A549 (cell line): ENCODE results near the gene FAM107B. TPM values are rescaled to one million over a fixed set of nuclear protein-coding genes. Genes with fewer than 3 reads are reported as not detected.

Experiments
- ATAC-seq, 2 experiments: fragments of 200-7000 bp in 1 of 2; fragments of >200 bp in 1 of 2; cut with Nextera tagmentation in 1 of 2; cut with Tn5 transposase in 1 of 2; 3 replicates each; pipeline versions ENCODE4 v1.8.0 to v1.9.1; 2018 to 2020; ENCODE audit warnings: mild to moderate bottlenecking in 1 of 2, moderate library complexity in 1 of 2
- CTCF ChIA-PET: fragments of 300-600 bp; sonication (Branson Sonifier 250); formaldehyde crosslinking; extraction: SDS; loops from one replicate; lab custom pipeline; 2021; ENCODE audit warnings: antibody characterized with exemption, inconsistent platforms; lab: Yijun Ruan, JAX
- POLR2A ChIA-PET: fragments of 350-600 bp; formaldehyde crosslinking; extraction: SDS; loops from one replicate; lab custom pipeline; 2021; ENCODE audit warnings: antibody characterized with exemption, inconsistent platforms; lab: Yijun Ruan, JAX
- DNase-seq, 2 experiments: peaks; one replicate each; pipeline versions ENCODE4 v3.0.0 to v3.0.0-alpha.2; 2011 to 2016; ENCODE audit warnings: low read depth in 1 of 2, low spot score in 1 of 2
- FAIRE-seq: peaks from 2 replicates; lab custom pipeline; 2011; peaks lifted over from hg19 to GRCh38; lab: Jason Lieb, UNC
- H3K27ac ChIP-seq, 2 experiments: fragments of >200 bp; sonication (Bioruptor Twin); formaldehyde crosslinking; 3 replicates each; pipeline ENCODE4 v1.5.1; 2016 to 2017
- H3K4me1 ChIP-seq: fragments of >200 bp; sonication (Bioruptor Twin); formaldehyde crosslinking; 3 replicates; pipeline ENCODE4 v1.6.1; 2016
- H3K4me2 ChIP-seq: fragments of >200 bp; sonication (Bioruptor Twin); formaldehyde crosslinking; 3 replicates; pipeline ENCODE4 v1.6.1; 2016
- H3K4me3 ChIP-seq: fragments of >200 bp; sonication (Bioruptor Twin); formaldehyde crosslinking; 3 replicates; pipeline ENCODE4 v1.5.1; 2016
- H3K9me3 ChIP-seq: fragments of >200 bp; sonication (Bioruptor Twin); formaldehyde crosslinking; 3 replicates; pipeline ENCODE4 v1.6.1; 2016
- BHLHE40 ChIP-seq: IDR thresholded peaks from 2 replicates; pipeline ENCODE4 v1.6.1; 2012; ENCODE audit warnings: low read depth, low read length, inconsistent platforms
- CBX2 ChIP-seq: fragments of 200-600 bp; sonication (generic); IDR thresholded peaks from 2 replicates; pipeline ENCODE4 v1.6.1; 2016; ENCODE audit warnings: low read depth, mild to moderate bottlenecking, borderline replicate concordance
- CTCF ChIP-seq: fragments of >200 bp; sonication (Bioruptor Twin); formaldehyde crosslinking; IDR thresholded peaks from 3 replicates; pipeline ENCODE4 v1.5.1; 2016
- EHF ChIP-seq: fragments of 250-450 bp; sonication (Bioruptor Pico); IDR thresholded peaks from 2 replicates; pipeline ENCODE4 v1.5.0; 2020; ENCODE audit warnings: mild to moderate bottlenecking
- FOSL2 ChIP-seq, 2 experiments: fragments of 450-650 bp in 1 of 2; fragments of >200 bp in 1 of 2; sonication (Bioruptor Twin) in 1 of 2; formaldehyde crosslinking; IDR thresholded peaks; 2 replicates each; pipeline versions ENCODE4 v1.5.0 to v1.6.1; 2016 to 2020; ENCODE audit warnings: mild to moderate bottlenecking in 1 of 2, moderate library complexity in 1 of 2
- FOXS1 ChIP-seq: fragments of 250-450 bp; sonication (Bioruptor Pico); IDR thresholded peaks from 2 replicates; pipeline ENCODE4 v1.5.0; 2020; ENCODE audit warnings: mild to moderate bottlenecking, moderate library complexity
- HES2 ChIP-seq: fragments of >200 bp; sonication (Bioruptor Twin); formaldehyde crosslinking; IDR thresholded peaks from 2 replicates; pipeline ENCODE4 v1.6.1; 2016
- HEYL ChIP-seq: fragments of 250-450 bp; sonication (Bioruptor Pico); IDR thresholded peaks from 2 replicates; pipeline ENCODE4 v1.8.0; 2021; ENCODE audit warnings: mild to moderate bottlenecking, moderate library complexity
- HOXB13 ChIP-seq: fragments of 250-450 bp; sonication (Bioruptor Pico); IDR thresholded peaks from 2 replicates; pipeline ENCODE4 v1.5.0; 2020; ENCODE audit warnings: low read depth, mild to moderate bottlenecking, moderate library complexity
- JUN ChIP-seq, 2 experiments: fragments of >200 bp; sonication (Bioruptor Twin); formaldehyde crosslinking; IDR thresholded peaks; 2 replicates in 1 of 2; 3 replicates in 1 of 2; pipeline ENCODE4 v1.6.1; 2016 to 2017
- JUNB ChIP-seq: fragments of >200 bp; sonication (Bioruptor Twin); formaldehyde crosslinking; IDR thresholded peaks from 2 replicates; pipeline ENCODE4 v1.6.1; 2016
- KDM1A ChIP-seq: fragments of 200-600 bp; sonication (generic); IDR thresholded peaks from 2 replicates; pipeline ENCODE4 v1.6.1; 2016; ENCODE audit warnings: low read depth, mild to moderate bottlenecking
- KDM5A ChIP-seq: fragments of 200-600 bp; sonication (generic); IDR thresholded peaks from 2 replicates; pipeline ENCODE4 v1.6.1; 2016; ENCODE audit warnings: antibody characterized with exemption, mild to moderate bottlenecking
- MYC ChIP-seq: IDR thresholded peaks from 2 replicates; pipeline ENCODE4 v1.6.1; 2012; ENCODE audit warnings: mild to moderate bottlenecking, inconsistent platforms, low read length, improper control_type of control experiment, borderline replicate concordance
- NR3C1 ChIP-seq: fragments of >200 bp; sonication (Bioruptor Twin); formaldehyde crosslinking; IDR thresholded peaks from 3 replicates; pipeline ENCODE4 v1.6.1; 2017
- POLR2A ChIP-seq: IDR thresholded peaks from 2 replicates; pipeline ENCODE4 v1.6.1; 2012; ENCODE audit warnings: mild to moderate bottlenecking, low read length
- POLR2AphosphoS2 ChIP-seq: conservative IDR thresholded peaks from 2 replicates; pipeline ENCODE4 v1.6.1; 2012; ENCODE audit warnings: low read length, improper control_type of control experiment, inconsistent platforms
- RAD21 ChIP-seq, 2 experiments: fragments of >200 bp in 1 of 2; sonication (Bioruptor Twin) in 1 of 2; formaldehyde crosslinking in 1 of 2; IDR thresholded peaks in 1 of 2; conservative IDR thresholded peaks in 1 of 2; 2 replicates in 1 of 2; 3 replicates in 1 of 2; pipeline ENCODE4 v1.6.1; 2012 to 2018; ENCODE audit warnings: inconsistent platforms in 1 of 2
- REST ChIP-seq: fragments of 200-600 bp; sonication (generic); IDR thresholded peaks from 2 replicates; pipeline ENCODE4 v1.6.1; 2016; ENCODE audit warnings: antibody characterized with exemption, mild to moderate bottlenecking, moderate library complexity
- RFX5 ChIP-seq: fragments of 450-650 bp; IDR thresholded peaks from 2 replicates; pipeline ENCODE4 v1.7.1; 2014; ENCODE audit warnings: antibody characterized with exemption, mild to moderate bottlenecking, moderate library complexity
- SMC3 ChIP-seq: fragments of >200 bp; sonication (Bioruptor Twin); formaldehyde crosslinking; IDR thresholded peaks from 3 replicates; pipeline ENCODE4 v1.6.1; 2018; ENCODE audit warnings: inconsistent platforms
- TFCP2L1 ChIP-seq: fragments of 250-450 bp; sonication (Bioruptor Pico); IDR thresholded peaks from 2 replicates; pipeline ENCODE4 v1.5.0; 2021; ENCODE audit warnings: mild to moderate bottlenecking
- USF2 ChIP-seq: fragments of 450-650 bp; IDR thresholded peaks from 2 replicates; pipeline ENCODE4 v1.6.1; 2014; ENCODE audit warnings: antibody characterized with exemption
- ZC3H11A ChIP-seq: fragments of 450-650 bp; IDR thresholded peaks from 2 replicates; pipeline ENCODE4 v1.6.1; 2014; ENCODE audit warnings: antibody characterized with exemption, mild to moderate bottlenecking
- WGBS: methylation state at CpG from one replicate; pipeline ENCODE4 v1.1.6; 2017; ENCODE audit errors: missing lambda C conversion rate; 5-methylcytosine and 5-hydroxymethylcytosine counted together
- polyA plus RNA-seq, 4 experiments: library from polyadenylated mRNA; depleted of rRNA in 3 of 4; stranded (reverse); fragments of >200 nt; fragmentation: RNase III in 1 of 4; extraction: RNeasy Plus Mini Kit Qiagen cat#74134 plus additional on column Dnase treatment in 1 of 4; gene quantifications; 2 replicates in 3 of 4; 3 replicates in 1 of 4; pipeline ENCODE4 v1.2.3, GENCODE V29; 2011 to 2017

The FAM107B gene
- polyA plus RNA-seq, 2 of the 4 experiments (the other 2 are of a cell fraction), result 99.9 to 173 TPM

GRCh38 chr10:14697281-14697680, 77.4 kb downstream of the FAM107B start:
- TF ChIP-seq POLR2A (no peak), JUN (IDR thresholded peaks at IDR 0.05) (no peak), CTCF (no peak), NR3C1 (no peak), FOXS1 (CRISPR knock-in tag) (no peak), KDM5A (no peak), USF2 (no peak), TFCP2L1 (no peak), REST (no peak), CBX2 (no peak), RAD21 (conservative IDR thresholded peaks at IDR 0.05 in 1 of 2, IDR thresholded peaks at IDR 0.05 in 1 of 2) (no peak), SMC3 (no peak)
- ChIA-PET POLR2A (no interaction called here), CTCF (interaction anchor here (0.6 to 1.0 kb wide), 2 partner anchors 15 to 173 kb away, joined by 4 read pairs; no protein-coding TSS in a partner anchor)
- Histone ChIP-seq H3K9me3 (no peaks in the 10 kb centered on the region), H3K4me1 (no peaks in the 10 kb centered on the region), H3K4me3 (no peak overlapping the region), H3K4me2 (no peak overlapping the region), H3K27ac (no peak overlapping the region)
- no peak for ATAC-seq
- FAIRE-seq, result no peak
- 84% methylated on average over 5 of the region's 5 CpGs for WGBS
- DNase-seq, result no peak

- H3K9me3 ChIP-seq, result no peaks in the 10 kb centered on the region
- no peak overlapping the region for H3K4me3 ChIP-seq
- ATAC-seq (no peak), DNase-seq (no peak), FAIRE-seq (no peak)
- no peak for TF ChIP-seq FOSL2 (IDR thresholded peaks at IDR 0.05)
- TF ChIP-seq FOSL2 (CRISPR knock-in tag; IDR thresholded peaks at IDR 0.05), result no peak
- TF ChIP-seq JUNB, result no peak
- no peak for TF ChIP-seq POLR2A
- no peak for TF ChIP-seq SMC3
- no peak for TF ChIP-seq KDM1A
- TF ChIP-seq POLR2AphosphoS2, result no peak
- no peak for TF ChIP-seq HOXB13 (CRISPR knock-in tag)
- TF ChIP-seq REST, result no peak
- no peak for TF ChIP-seq HEYL
- TF ChIP-seq MYC, result no peak
- TF ChIP-seq HES2, result no peak
- no peak for TF ChIP-seq CBX2
- no peak for TF ChIP-seq NR3C1
- no peak for TF ChIP-seq EHF (CRISPR knock-in tag)
- TF ChIP-seq BHLHE40, result no peak
- no peak for TF ChIP-seq ZC3H11A
- no peak for TF ChIP-seq RFX5
- H3K4me1 ChIP-seq, result no peaks in the 10 kb centered on the region
- H3K4me2 ChIP-seq, result no peak overlapping the region
- WGBS, result 92% methylated on average over 5 of the region's 5 CpGs
- ChIA-PET POLR2A (no interaction called here), CTCF (interaction anchor here (1.0 to 2.1 kb wide), 2 partner anchors 10 to 14 kb away, joined by 4 to 8 read pairs; no protein-coding TSS in a partner anchor)
- no peak overlapping the region for H3K27ac ChIP-seq
These were observed 77.9 kb downstream of the FAM107B start for GRCh38 chr10:14696821-14697220.
